A172 (cell line): ENCODE data around the gene DIS3L2. TPM values are rescaled to one million over a fixed set of nuclear protein-coding genes. Genes with fewer than 3 reads are reported as not detected.
"Not testable (repeated sequence)": the region's sequence is repeated elsewhere in the genome, so short reads cannot be mapped to it uniquely, and the experiment has no call there.

ENCODE experiments used
- DNase-seq: peaks from one replicate; pipeline ENCODE4 v3.0.0-alpha.2; 2015; ENCODE audit warnings: low spot score
- total RNA-seq: library from RNA; depleted of rRNA; stranded (reverse); fragments of >200 nt; shearing (Covaris generic); gene quantifications from 2 replicates; pipeline ENCODE4 v1.2.3, GENCODE V29; 2014

Gene DIS3L2
- total RNA-seq, 1 experiment from 2014 or later = 19.2 TPM

DNA sequence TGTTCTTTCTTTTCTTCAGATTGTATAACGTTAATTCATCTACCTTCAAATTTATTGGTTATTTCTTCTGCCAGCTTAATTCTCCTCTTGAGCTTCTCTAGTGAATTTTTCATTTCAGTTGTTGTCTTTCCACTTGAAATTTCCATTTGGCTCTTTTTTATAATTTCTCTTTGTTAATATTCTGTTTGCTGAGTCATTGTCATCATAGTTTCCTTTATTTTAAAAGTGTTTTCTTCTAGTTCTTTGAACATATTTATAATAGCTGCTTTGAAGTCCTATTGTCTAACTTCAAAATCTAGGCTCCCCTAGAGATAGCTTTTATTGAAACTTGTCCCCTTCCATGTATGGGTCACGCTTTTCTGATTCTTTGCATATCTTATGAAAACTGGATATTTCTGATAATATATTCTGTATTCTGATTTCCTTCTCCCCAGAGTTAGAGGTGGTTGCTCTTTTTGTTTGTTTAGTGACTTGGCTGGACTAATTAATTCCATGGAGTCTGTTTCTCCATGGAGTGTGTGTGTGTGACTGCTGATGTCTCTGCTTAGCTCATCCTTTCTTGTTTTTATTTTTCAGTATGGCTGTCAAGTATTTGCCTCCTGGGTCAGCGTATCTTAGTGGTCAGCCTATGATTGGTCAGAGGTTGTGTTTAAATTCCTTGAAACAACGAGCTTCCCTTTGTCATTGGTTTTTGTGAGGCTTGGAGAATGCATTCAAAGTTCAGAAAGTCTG lies 47.6 kb downstream of the DIS3L2 start:
- DNase-seq = no peak

DNA sequence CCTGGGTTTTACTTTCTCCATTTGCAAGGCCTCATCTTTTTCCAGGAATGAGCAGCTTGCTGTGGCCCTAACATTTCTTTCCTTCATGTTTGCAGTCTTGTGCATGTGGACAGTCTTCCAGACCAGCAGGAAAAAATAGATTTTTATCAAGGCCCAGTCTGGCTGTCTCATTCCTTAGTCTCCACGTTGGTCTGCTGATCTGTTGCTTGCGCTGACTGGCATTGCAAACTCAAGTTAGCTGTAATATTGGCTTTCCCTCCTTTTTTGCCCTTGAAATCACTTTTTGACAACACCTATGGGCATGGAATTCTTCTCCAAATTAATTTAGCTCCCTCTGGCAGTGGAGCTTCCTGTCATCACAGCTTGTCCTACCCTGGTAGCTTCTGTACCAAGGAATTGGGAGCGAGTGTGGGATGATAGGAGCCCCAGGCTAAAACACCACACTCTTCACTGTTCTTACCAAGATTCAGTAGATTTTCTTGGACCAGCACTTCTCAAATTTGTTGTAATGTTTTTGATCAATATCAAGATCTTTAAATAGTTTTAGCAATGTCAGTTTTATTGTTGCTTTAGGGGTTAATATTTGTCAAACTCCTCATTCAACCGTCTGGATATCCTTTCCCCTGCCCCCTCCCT lies 48.2 kb downstream of the DIS3L2 start:
- no peak for DNase-seq

DNA sequence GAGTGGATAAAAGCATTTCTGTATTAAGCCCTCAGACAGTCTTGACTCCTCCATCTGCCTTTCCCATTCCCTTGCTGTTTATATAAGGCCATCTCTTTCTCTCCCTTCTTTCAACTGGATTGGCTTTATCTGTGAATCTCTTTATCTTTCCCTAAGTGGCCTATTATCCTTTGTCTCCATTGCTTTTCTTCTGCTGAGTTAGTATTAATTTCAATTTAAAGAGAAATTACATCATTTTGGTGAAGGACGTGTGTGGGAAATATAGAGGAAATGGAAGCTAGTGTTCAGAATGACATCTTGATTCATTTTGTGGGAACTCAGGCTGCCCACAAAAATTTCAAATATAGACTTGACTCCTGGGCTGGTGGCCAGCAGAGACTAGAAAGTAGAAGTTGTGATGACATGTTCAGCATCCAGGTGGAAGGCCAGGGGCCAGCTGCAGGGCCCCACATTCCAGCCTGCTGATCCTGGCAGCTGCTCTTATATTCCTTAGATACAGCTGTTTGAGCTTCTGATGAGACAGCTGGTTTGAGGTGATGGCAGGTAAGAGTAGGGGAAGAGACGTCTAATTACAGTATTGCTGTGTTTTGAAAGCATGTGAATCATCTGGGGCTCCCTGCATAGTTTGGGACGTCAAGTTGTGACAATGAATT lies 52.3 kb downstream of the DIS3L2 start:
- peak; percentile 97 for DNase-seq

DNA sequence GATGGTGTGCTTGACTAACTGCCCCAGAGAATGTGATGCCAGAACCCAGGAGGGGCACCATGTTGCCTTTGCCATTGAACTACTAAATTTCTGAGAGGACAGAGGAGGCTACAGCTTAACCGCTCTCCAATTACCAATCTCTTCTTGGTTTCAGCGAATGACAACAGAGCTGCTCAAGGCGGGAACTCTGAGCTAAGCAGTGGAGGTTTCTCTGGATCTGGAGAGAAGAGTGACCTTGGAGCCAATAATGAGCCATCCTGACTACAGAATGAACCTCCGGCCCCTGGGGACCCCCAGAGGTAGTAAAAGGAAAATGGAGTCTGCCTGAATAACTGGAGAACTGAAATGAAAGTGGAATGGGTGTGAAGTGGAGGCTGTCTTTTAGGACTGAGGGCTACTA lies 53.2 kb downstream of the DIS3L2 start:
- no peak for DNase-seq

DNA sequence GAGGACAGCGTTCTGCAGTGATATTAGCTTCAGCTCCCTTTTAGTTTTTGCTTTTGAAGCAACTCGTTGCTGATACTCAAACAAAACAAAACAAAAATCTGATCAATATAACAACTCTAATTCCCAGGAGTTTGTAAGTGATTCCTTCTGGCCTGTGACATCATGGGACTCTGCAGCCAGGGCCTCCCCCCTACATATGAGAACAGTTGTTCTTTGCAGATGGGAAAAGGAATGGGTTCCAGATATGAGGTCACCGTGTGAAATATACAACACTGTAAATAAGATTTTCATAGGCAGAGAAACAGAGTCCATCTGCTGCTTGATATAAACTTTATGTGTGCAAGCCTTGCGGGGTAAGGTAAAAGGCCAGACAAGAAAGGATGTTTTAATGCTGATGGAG lies 56.7 kb downstream of the DIS3L2 start:
- DNase-seq = no peak

DNA sequence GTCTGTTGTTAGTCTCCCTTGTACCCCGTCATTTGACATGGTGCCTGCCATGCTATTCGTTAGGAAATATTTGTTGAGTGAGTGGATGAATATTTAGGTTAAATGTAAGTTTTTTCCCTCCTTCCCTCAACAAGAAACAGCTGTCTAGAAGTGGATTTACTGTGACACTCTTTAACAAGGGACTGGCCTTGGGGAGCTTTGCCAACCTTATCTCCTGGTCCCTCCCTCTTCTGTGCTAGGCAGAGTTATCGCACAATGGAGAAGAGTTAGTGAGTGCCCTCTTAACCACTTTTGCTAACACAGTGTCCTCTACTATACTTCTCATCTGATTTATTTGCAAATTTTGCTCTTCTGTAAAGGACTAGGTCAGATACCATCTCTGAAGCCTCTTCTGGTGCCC lies 61.2 kb downstream of the DIS3L2 start:
- DNase-seq = no peak

GRCh38 chr2:232023426-232023825 lies 61.9 kb downstream of the DIS3L2 start:
- DNase-seq = no peak

GRCh38 chr2:232024457-232024856 lies 62.9 kb downstream of the DIS3L2 start:
- no peak for DNase-seq

GRCh38 chr2:232026910-232027309 lies 65.4 kb downstream of the DIS3L2 start:
- DNase-seq = no peak

GRCh38 chr2:232027530-232027929 lies 66.0 kb downstream of the DIS3L2 start:
- no peak for DNase-seq

DNA sequence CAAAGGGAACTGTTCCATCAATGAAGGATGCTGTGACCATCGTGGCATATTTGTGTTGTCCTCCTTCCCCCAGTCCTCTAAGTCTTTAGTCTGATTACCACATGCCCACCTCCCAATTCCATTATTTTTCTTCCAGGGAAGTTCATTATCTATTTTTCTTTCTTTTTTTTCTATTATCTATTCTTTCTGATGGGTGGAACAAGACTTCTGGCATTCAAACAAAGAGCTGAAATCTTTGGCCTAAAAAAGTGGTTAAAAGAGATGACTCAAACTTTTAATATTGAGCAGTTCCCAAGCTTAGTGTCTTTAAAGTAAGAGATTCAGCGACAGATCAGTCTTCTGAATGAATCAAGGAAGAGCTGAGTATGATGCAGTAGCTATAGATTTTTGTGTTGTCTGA lies 66.6 kb downstream of the DIS3L2 start:
- DNase-seq = no peak

DNA sequence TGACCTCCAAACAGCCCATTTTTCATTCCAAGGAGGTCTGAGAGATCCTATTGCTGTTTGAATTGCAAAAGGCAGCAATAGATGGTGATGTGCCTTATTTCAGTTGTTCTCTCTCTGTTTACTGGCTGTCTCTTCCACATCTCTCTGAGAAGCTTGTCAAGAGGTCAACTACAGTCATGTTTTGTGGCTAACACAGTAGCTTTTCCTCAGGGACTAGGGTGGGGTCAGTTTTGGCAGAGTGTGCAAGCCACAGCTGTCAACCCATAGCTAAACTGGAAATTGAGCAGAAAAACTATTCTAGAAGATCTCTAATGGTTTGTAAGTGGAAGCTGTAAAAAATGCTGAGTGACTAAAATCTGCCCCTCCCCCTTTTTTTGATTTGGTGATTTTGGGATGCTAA lies 67.1 kb downstream of the DIS3L2 start:
- no peak for DNase-seq

DNA sequence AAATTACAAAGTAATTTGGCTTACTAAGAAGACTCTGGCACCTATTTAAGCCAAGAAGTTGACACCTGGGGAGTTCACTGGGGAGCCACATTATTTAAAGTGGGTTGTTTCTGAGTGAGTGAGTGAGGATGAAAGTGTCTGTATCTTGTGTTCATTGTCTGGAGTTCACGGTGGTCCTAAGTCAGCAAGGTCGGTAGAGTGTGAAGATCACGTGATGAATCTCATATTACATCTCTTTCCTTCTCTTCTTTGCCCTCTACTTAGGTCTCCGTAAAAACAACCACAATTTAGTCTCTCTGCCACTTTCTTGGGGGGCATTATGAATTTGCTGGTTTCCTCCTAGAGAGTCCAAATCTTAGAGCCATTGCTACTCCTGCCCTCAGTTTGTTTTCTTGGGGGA lies 67.8 kb downstream of the DIS3L2 start:
- DNase-seq = no peak

DNA sequence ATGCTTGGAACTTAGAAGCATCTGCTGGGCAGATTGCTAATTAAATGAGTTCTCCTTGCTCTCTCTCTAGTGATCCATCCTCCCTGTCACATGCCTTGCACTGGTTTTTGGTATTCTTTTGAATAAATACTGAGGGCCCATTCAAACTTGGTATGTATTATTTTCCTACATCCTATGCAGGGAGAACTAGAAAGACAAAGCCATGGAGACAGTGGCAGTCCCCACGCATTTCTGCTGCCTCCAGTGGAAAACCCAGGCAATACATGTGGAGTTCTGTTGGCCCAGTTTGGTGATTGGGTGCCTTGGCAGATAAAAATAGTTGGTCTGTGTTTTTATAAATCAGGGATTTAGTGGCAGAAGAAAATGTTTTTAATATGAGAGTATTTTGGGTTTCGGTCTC lies 68.7 kb downstream of the DIS3L2 start:
- DNase-seq = no peak

GRCh38 chr2:232035292-232035691 lies 73.8 kb downstream of the DIS3L2 start:
- DNase-seq = not testable (repeated sequence)

DNA sequence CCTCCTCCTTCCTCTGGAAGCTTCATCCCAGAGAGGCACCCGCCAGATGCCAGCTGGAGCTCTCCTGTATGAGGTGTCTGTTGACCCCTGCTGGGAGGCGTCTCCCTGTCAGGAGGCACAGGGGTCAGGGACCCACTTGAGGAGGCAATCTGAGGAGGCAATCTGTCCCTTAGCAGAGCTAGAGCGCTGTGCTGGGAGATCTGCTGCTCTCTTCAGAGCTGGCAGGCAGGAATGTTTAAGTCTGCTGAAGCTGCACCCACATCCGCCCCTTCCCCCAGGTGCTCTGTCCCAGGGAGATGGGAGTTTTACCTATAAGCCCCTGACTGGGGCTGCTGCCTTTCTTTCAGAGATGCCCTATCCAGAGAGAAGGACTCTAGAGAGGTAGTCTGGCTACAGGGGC lies 75.4 kb downstream of the DIS3L2 start:
- DNase-seq = not testable (repeated sequence)

DNA sequence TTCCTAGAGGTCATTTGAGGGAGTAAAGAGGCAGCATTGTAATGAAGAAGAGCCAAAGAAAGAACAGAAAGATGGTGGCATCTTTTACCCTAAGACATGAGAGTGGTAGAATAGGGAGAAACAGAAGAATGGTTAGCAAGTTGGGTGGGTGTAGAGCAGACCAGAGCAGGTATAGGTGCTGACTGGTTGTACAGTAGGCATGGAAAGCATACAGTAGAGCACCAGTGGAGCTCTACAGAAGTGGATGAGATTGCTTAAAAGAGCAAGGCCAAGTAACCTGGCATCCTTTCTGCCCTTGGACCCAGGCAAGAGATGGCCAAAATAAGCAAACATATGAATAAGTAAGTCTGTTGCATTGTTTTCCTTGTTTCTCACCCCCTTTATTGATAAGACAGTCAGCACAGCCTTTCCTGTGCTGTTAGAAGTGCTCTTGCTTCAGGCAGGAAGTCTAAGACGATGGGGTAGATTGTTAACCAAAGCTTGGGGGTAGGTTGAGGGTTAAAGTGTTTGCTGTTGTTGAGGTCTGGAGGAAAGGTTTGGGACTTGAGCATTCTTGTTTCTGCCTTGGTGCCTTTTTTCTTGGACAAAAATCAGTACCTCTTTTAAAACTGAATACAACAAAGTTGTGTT lies 76.9 kb downstream of the DIS3L2 start:
- no peak for DNase-seq

- no peak for DNase-seq
These were observed 77.5 kb downstream of the DIS3L2 start for GRCh38 chr2:232038881-232039485.

GRCh38 chr2:232042911-232043574 lies 81.5 kb downstream of the DIS3L2 start:
- peak; percentile 3 for DNase-seq

- no peak for DNase-seq
These were observed 82.5 kb downstream of the DIS3L2 start for GRCh38 chr2:232043966-232044365.

DNA sequence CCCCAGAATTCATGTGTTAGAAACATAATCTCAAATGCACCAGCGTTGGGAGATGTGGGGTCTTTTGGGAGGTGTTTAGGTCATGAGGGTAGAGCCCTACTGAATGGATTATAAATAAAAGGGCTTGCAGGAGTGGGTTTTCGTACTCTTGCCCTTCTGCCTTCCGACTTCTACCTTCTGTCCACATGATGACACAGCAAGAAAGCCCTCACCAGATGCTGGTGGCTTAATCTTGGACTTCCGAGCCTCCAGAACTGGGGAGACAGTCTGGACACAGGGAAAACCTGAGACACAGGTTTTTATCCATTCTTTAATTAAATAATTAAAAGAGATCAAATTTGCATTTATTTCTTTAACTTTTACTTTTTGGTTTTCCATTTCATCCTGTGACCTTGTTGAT lies 87.8 kb downstream of the DIS3L2 start:
- DNase-seq = no peak

GRCh38 chr2:232052591-232052990 lies 91.1 kb downstream of the DIS3L2 start:
- no peak for DNase-seq
